PC-3 (cell line): Measurements from ENCODE around the gene EP400. TPM values are rescaled to one million over a fixed set of nuclear protein-coding genes. Genes with fewer than 3 reads are reported as not detected.
"Not testable (repeated sequence)": the region's sequence is repeated elsewhere in the genome, so short reads cannot be mapped to it uniquely, and the experiment has no call there.

ENCODE experiments used
- ATAC-seq: fragments of 200-7000 bp; cut with Tn5 transposase; 2 replicates; pipeline ENCODE4 v1.9.1; 2020; ENCODE audit warnings: mild to moderate bottlenecking, moderate library complexity
- BruUV-seq: library from RNA; stranded (reverse); fragments of 400-500 nt; replicated peaks from 2 replicates; lab custom pipeline; 2021; lab: Mats Ljungman, UMichigan
- CTCF ChIA-PET: fragments of 300-600 bp; sonication (Branson Sonifier 250); formaldehyde crosslinking; loops from one replicate; lab custom pipeline; 2022; ENCODE audit warnings: antibody characterized with exemption; lab: Charles Lee
- POLR2A ChIA-PET: fragments of 300-600 bp; sonication (Branson Sonifier 250); formaldehyde crosslinking; loops from one replicate; lab custom pipeline; 2022; ENCODE audit warnings: antibody characterized with exemption; ENCODE audit not compliant: unreplicated experiment; lab: Charles Lee
- DNase-seq: peaks from one replicate; pipeline ENCODE4 v3.0.0-alpha.2; 2015
- H2AFZ ChIP-seq: fragments of 300-600 bp; sonication (generic); 2 replicates; pipeline ENCODE4 v1.6.0; 2016; ENCODE audit warnings: antibody characterized with exemption, low read length
- H3F3A ChIP-seq: fragments of 300-600 bp; sonication (generic); one replicate; pipeline ENCODE4 v1.6.0; 2017; ENCODE audit warnings: antibody characterized with exemption, low read length, control low read depth, mild to moderate bottlenecking; ENCODE audit not compliant: unreplicated experiment
- H3K27ac ChIP-seq: fragments of 300-600 bp; sonication (generic); 2 replicates; pipeline ENCODE4 v1.5.1; 2016; ENCODE audit warnings: mild to moderate bottlenecking, low read length
- H3K27me3 ChIP-seq: fragments of 300-600 bp; sonication (generic); 2 replicates; pipeline ENCODE4 v1.6.1; 2016; ENCODE audit warnings: low read length, mixed read lengths
- H3K36me3 ChIP-seq: fragments of 300-600 bp; sonication (generic); 2 replicates; pipeline ENCODE4 v1.6.1; 2016; ENCODE audit warnings: low read depth, mixed run types, low read length, mixed read lengths
- H3K4me1 ChIP-seq: fragments of 300-600 bp; sonication (generic); 2 replicates; pipeline ENCODE4 v1.5.1; 2016; ENCODE audit warnings: low read length; ENCODE audit not compliant: insufficient read depth
- H3K4me2 ChIP-seq: fragments of 300-600 bp; sonication (generic); 2 replicates; pipeline ENCODE4 v1.6.0; 2016; ENCODE audit warnings: low read length
- H3K4me3 ChIP-seq: fragments of 300-600 bp; sonication (generic); 2 replicates; pipeline ENCODE4 v1.5.1; 2016; ENCODE audit warnings: mild to moderate bottlenecking, low read length, mixed read lengths
- H3K79me2 ChIP-seq: fragments of 300-600 bp; sonication (generic); 2 replicates; pipeline ENCODE4 v1.6.1; 2017; ENCODE audit warnings: low read length, mixed read lengths
- H3K9ac ChIP-seq: fragments of 300-600 bp; sonication (generic); 2 replicates; pipeline ENCODE4 v1.6.0; 2016; ENCODE audit warnings: mild to moderate bottlenecking, low read length
- H3K9me2 ChIP-seq: fragments of 300-600 bp; sonication (generic); replicated peaks from 2 replicates; pipeline ENCODE4 v1.6.1; 2016; ENCODE audit warnings: mixed run types, low read length, mixed read lengths
- H3K9me3 ChIP-seq: fragments of 300-600 bp; sonication (generic); 2 replicates; pipeline ENCODE4 v1.6.1; 2016; ENCODE audit warnings: low read length, mixed read lengths
- H4K20me1 ChIP-seq: fragments of 300-600 bp; sonication (generic); 2 replicates; pipeline ENCODE4 v1.6.1; 2016; ENCODE audit warnings: low read length, mixed read lengths
- EZH2 ChIP-seq: fragments of 300-600 bp; sonication (generic); IDR thresholded peaks from one replicate; pipeline ENCODE4 v1.6.1; 2017; ENCODE audit warnings: antibody characterized with exemption, mild to moderate bottlenecking, low read length; ENCODE audit not compliant: unreplicated experiment
- EZH2phosphoT487 ChIP-seq: fragments of 300-600 bp; sonication (generic); IDR thresholded peaks from 2 replicates; pipeline ENCODE4 v1.6.1; 2018; ENCODE audit warnings: mild to moderate bottlenecking, antibody characterized with exemption, low read length, borderline replicate concordance
- intact Hi-C: fragments of 100-400 bp; cut with micrococcal nuclease; formaldehyde crosslinking; loops from 2 replicates; pipeline ENCODE4 v1.9.0; 2023
- total RNA-seq: library from RNA; depleted of rRNA; stranded (reverse); fragments of >200 nt; gene quantifications from 2 replicates; pipeline ENCODE4 v1.2.3, GENCODE V29; 2014
- TF ChIP-seq, protein P1 (sequence below): fragments of 300-600 bp; sonication (generic); conservative IDR thresholded peaks from 2 replicates; pipeline ENCODE4 v1.5.1; 2017; ENCODE audit warnings: antibody characterized with exemption, low read depth, mild to moderate bottlenecking, low read length

The EP400 gene
- total RNA-seq, 1 experiment from 2014 or later: 20.2 TPM

GRCh38 chr12:131961328-131961727 lies 11.6 kb downstream of the EP400 start:
- H2AFZ ChIP-seq, H3K36me3 ChIP-seq, H3K9me3 ChIP-seq, BruUV-seq, H3K4me2 ChIP-seq, ATAC-seq, H3K9ac ChIP-seq, H3F3A ChIP-seq, POLR2A ChIA-PET, H3K27me3 ChIP-seq, CTCF ChIA-PET, H3K9me2 ChIP-seq, H3K27ac ChIP-seq, H3K4me3 ChIP-seq, DNase-seq, intact Hi-C loops: not testable (repeated sequence)
- H4K20me1 ChIP-seq: peaks cover 55% of the 10 kb centered on the region
- H3K4me1 ChIP-seq: peaks cover 30% of the 10 kb centered on the region
- H3K79me2 ChIP-seq: peaks cover 87% of the 10 kb centered on the region

DNA sequence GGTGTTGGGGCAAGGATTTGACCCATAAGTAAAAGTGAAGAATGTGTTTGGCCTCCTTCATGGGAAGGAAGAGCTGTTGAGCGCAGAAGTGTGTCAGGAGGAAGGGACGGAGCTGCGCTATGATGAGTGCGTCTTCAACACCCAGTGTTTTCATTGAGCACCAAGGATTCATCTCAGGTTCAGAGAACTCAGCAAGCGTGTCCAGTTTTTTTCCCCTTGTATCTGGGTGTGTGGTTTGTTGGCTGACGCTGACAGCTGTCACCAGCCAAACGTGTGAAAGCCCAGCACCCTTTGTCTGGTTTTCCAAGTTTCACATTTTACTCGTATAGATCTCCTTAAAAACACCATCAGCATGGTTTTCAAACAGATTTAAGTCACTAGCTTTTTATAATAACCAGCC lies 12.3 kb downstream of the EP400 start:
- Histone ChIP-seq H3K4me3 (no peak overlapping the region), H3K36me3 (peaks cover 7% of the 10 kb centered on the region), H3K79me2 (peaks cover 87% of the 10 kb centered on the region), H3K27ac (no peak overlapping the region), H3K9me2 (no peaks in the 10 kb centered on the region), H4K20me1 (peaks cover 53% of the 10 kb centered on the region), H2AFZ (no peak overlapping the region), H3K9ac (no peak overlapping the region), H3F3A (peaks cover 5% of the 10 kb centered on the region), H3K4me1 (peaks cover 28% of the 10 kb centered on the region), H3K9me3 (no peaks in the 10 kb centered on the region), H3K4me2 (no peak overlapping the region), H3K27me3 (no peaks in the 10 kb centered on the region)
- intact Hi-C loops: no loop called here
- no peak for DNase-seq
- BruUV-seq: no TSS peak
- TF ChIP-seq EZH2phosphoT487 (no peak), EZH2 (no peak)
- TF ChIP-seq, protein P1, sequence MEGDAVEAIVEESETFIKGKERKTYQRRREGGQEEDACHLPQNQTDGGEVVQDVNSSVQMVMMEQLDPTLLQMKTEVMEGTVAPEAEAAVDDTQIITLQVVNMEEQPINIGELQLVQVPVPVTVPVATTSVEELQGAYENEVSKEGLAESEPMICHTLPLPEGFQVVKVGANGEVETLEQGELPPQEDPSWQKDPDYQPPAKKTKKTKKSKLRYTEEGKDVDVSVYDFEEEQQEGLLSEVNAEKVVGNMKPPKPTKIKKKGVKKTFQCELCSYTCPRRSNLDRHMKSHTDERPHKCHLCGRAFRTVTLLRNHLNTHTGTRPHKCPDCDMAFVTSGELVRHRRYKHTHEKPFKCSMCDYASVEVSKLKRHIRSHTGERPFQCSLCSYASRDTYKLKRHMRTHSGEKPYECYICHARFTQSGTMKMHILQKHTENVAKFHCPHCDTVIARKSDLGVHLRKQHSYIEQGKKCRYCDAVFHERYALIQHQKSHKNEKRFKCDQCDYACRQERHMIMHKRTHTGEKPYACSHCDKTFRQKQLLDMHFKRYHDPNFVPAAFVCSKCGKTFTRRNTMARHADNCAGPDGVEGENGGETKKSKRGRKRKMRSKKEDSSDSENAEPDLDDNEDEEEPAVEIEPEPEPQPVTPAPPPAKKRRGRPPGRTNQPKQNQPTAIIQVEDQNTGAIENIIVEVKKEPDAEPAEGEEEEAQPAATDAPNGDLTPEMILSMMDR: no peak
- ChIA-PET CTCF (no interaction called here), POLR2A (no interaction called here)
- no peak for ATAC-seq

GRCh38 chr12:131963381-131963780 lies 13.6 kb downstream of the EP400 start:
- H2AFZ ChIP-seq: no peak overlapping the region
- peaks cover 46% of the 10 kb centered on the region for H4K20me1 ChIP-seq
- no peak overlapping the region for H3K27ac ChIP-seq
- no peaks in the 10 kb centered on the region for H3K9me3 ChIP-seq
- H3K4me2 ChIP-seq: no peak overlapping the region
- ATAC-seq (no peak), DNase-seq (no peak)
- intact Hi-C loops: no loop called here
- no peaks in the 10 kb centered on the region for H3K9me2 ChIP-seq
- H3K4me3 ChIP-seq: no peak overlapping the region
- CTCF ChIA-PET: no interaction called here
- POLR2A ChIA-PET: interaction anchor here (0.6 kb wide), 1 partner anchor 17 kb away, joined by 5 read pairs; no protein-coding TSS in a partner anchor
- no peak for TF ChIP-seq EZH2phosphoT487
- TF ChIP-seq, protein P1: no peak
- no peak for TF ChIP-seq EZH2
- BruUV-seq: no TSS peak
- peaks cover 5% of the 10 kb centered on the region for H3F3A ChIP-seq
- H3K4me1 ChIP-seq: peaks cover 28% of the 10 kb centered on the region
- H3K27me3 ChIP-seq: no peaks in the 10 kb centered on the region
- H3K36me3 ChIP-seq: peaks cover 7% of the 10 kb centered on the region
- H3K79me2 ChIP-seq: peaks cover 87% of the 10 kb centered on the region
- H3K9ac ChIP-seq: no peak overlapping the region
